HG03457 (cell line): Measurements from ENCODE around the gene KRTAP21-3.

Experiments used
- ATAC-seq: cut with Tn5 transposase; IDR thresholded peaks from one replicate; pipeline ENCODE4 v1.9.1; 2021; ENCODE audit warnings: moderate number of reproducible peaks; ENCODE audit not compliant: unreplicated experiment

KRTAP21-3 gene

GRCh38 chr21:30668776-30669175 lies 49.8 kb downstream of the KRTAP21-3 start:
- no peak for ATAC-seq
